ENCODE data around the gene TMBIM1. TPM values are rescaled to one million over a fixed set of nuclear protein-coding genes. Genes with fewer than 3 reads are reported as not detected.

TMBIM1 gene
- polyA plus RNA-seq, 1 experiment: 91.4 TPM

DNA sequence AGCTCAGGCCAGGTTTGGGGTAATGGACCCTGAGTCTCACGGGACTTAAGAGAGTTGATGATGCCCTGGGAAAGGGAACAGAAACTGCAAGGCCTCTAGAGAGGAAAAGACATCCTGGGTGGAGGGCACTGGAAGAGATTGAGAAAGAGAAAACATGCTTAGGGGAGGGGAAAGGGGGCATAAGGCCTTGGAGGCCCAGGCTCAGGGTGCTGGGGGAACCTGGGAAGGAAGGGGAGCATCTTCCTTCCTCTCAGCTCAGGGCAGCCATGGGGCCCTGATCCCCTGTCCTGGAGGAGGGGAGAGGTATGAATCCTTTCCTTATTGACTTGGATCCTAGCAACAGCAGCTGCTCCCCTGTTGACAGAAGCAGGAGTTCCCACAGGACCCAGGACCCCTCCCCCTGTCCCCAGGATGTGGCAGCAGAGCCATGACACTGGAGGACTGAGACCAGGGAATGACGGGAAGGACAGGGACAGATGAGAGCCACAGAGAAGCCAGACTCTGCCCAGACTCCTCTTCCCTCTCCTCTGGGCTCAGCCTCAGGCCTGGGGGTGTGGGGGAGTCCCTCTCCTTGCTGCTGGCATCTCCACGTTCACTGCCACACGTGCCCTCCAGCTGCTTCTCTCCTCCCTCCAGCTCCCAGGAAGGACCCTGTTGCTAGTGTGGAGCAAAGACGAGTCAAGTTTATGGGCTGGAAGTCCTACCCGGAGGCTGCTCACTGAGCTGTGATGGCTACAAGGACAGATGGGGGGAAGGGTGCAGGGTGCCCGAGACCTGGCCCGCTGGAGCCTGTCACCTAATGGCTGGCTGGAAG, 30.7 kb downstream of the TMBIM1 start:
- no peak for DNase-seq (ENCODE audit: low read depth, low spot score)
- Histone ChIP-seq H3K9me3 (ENCODE audit: control insufficient read depth, insufficient read depth, low read length) (no peaks in the 10 kb centered on the region), H3K27me3 (ENCODE audit: control insufficient read depth, insufficient read depth, low read length) (no peaks in the 10 kb centered on the region), H3K4me3 (ENCODE audit: low read depth, low read length) (no peak overlapping the region), H3K27ac (ENCODE audit: low read depth, low read length) (no peak overlapping the region)
- POLR2A ChIA-PET: interaction anchor here (1.0 kb wide), 1 partner anchor 26 kb away, joined by 3 read pairs; no protein-coding TSS in a partner anchor
- CTCF ChIA-PET: no interaction called here
- TF ChIP-seq, protein P1, sequence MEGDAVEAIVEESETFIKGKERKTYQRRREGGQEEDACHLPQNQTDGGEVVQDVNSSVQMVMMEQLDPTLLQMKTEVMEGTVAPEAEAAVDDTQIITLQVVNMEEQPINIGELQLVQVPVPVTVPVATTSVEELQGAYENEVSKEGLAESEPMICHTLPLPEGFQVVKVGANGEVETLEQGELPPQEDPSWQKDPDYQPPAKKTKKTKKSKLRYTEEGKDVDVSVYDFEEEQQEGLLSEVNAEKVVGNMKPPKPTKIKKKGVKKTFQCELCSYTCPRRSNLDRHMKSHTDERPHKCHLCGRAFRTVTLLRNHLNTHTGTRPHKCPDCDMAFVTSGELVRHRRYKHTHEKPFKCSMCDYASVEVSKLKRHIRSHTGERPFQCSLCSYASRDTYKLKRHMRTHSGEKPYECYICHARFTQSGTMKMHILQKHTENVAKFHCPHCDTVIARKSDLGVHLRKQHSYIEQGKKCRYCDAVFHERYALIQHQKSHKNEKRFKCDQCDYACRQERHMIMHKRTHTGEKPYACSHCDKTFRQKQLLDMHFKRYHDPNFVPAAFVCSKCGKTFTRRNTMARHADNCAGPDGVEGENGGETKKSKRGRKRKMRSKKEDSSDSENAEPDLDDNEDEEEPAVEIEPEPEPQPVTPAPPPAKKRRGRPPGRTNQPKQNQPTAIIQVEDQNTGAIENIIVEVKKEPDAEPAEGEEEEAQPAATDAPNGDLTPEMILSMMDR (IDR thresholded peaks at IDR 0.05; ENCODE audit: low read depth, low read length): no peak

DNA sequence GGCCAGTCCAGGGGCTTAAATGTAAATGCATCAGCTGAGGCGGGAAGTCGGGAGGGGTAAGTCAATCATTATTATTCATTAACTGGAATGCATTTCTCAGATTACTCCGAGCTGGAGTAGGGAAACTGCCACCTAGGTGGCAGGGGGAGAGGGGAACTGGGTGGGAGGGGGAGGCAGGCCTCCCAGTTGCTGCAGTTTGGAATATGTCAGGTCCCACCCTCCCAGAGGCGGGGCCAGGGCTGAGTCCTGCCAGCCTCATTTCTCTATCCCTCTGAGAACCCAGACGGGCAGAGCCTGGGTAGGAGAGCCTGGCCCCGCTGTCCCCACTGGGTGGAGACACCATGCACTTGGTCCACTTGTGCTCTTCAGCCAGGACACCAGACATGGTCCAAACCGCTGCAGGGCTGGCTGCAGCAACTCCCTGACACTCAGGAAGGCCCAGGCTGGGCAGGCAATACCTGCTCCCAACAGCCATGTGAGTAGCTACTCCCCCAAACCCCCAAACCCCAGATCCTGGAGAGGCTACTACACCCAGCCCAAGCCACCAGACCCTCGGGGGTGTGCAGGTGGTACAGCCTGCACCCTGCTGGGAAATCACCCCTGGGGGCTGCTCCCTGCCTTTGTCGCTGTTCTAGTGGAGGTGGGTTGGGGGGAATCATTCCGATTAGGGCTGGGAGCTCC, 31.4 kb downstream of the TMBIM1 start, which contains the start of gene GPBAR1:
GPBAR1 (plus strand) TSS at position 274 of the 681 bp plus-strand sequence. CDS start 1,710 bp downstream, outside the sequence.
- TF ChIP-seq, protein P1 (IDR thresholded peaks at IDR 0.05; ENCODE audit: low read depth, low read length): no peak
- no peak within 1 kb of the TSS for H3K4me3 ChIP-seq (ENCODE audit: low read depth, low read length)
- H3K27me3 ChIP-seq (ENCODE audit: control insufficient read depth, insufficient read depth, low read length): no peaks in the 10 kb centered on the region
- no peaks in the 10 kb centered on the region for H3K9me3 ChIP-seq (ENCODE audit: control insufficient read depth, insufficient read depth, low read length)
- DNase-seq (ENCODE audit: low read depth, low spot score): no peak
- ChIA-PET POLR2A (interaction anchor here (0.9 kb wide), 1 partner anchor 72 kb away, joined by 5 read pairs; no protein-coding TSS in a partner anchor), CTCF (interaction anchor here (0.6 kb wide), 1 partner anchor 423 kb away, joined by 5 read pairs; no protein-coding TSS in a partner anchor)
- no peak within 1 kb of the TSS for H3K27ac ChIP-seq (ENCODE audit: low read depth, low read length)

- TF ChIP-seq, protein P1 (IDR thresholded peaks at IDR 0.05; ENCODE audit: low read depth, low read length): no peak
- ChIA-PET POLR2A (interaction anchor here (0.6 to 1.7 kb wide), 3 partner anchors 10 to 71 kb away, joined by 4 to 9 read pairs (median 5); partner anchors contain the start of genes AAMP and PNKD), CTCF (interaction anchor here (0.6 kb wide), 1 partner anchor 422 kb away, joined by 5 read pairs; no protein-coding TSS in a partner anchor)
Measured at GRCh38 chr2:218260166-218260565, 32.1 kb downstream of the TMBIM1 start.

GRCh38 chr2:218259099-218259961, 33.0 kb downstream of the TMBIM1 start:
- CTCF ChIA-PET: interaction anchor here (1.1 to 1.3 kb wide), 4 partner anchors 9 to 72 kb away, joined by 3 to 5 read pairs (median 4); partner anchors contain the start of genes AAMP, PNKD and TMBIM1
- Histone ChIP-seq H3K27me3 (ENCODE audit: control insufficient read depth, insufficient read depth, low read length) (no peaks in the 10 kb centered on the region), H3K27ac (ENCODE audit: low read depth, low read length) (peak overlapping the region; percentile 85), H3K9me3 (ENCODE audit: control insufficient read depth, insufficient read depth, low read length) (no peaks in the 10 kb centered on the region), H3K4me3 (ENCODE audit: low read depth, low read length) (no peak overlapping the region)
- no peak for DNase-seq (ENCODE audit: low read depth, low spot score)
- POLR2A ChIA-PET: interaction anchor here (0.6 to 1.7 kb wide), 5 partner anchors 11 to 40 kb away, joined by 3 to 9 read pairs (median 4); partner anchors contain the start of genes AAMP and PNKD
- TF ChIP-seq, protein P1 (IDR thresholded peaks at IDR 0.05; ENCODE audit: low read depth, low read length): no peak

More at GRCh38 chr2:218260166-218260565, 32.1 kb downstream of the TMBIM1 start:
- no peak for DNase-seq (ENCODE audit: low read depth, low spot score)
- Histone ChIP-seq H3K4me3 (ENCODE audit: low read depth, low read length) (no peak overlapping the region), H3K27ac (ENCODE audit: low read depth, low read length) (no peak overlapping the region), H3K27me3 (ENCODE audit: control insufficient read depth, insufficient read depth, low read length) (no peaks in the 10 kb centered on the region), H3K9me3 (ENCODE audit: control insufficient read depth, insufficient read depth, low read length) (no peaks in the 10 kb centered on the region)
